ENCODE results near the gene DHX32. TPM values are rescaled to one million over a fixed set of nuclear protein-coding genes. Genes with fewer than 3 reads are reported as not detected.
"Not testable (repeated sequence)": the region's sequence is repeated elsewhere in the genome, so short reads cannot be mapped to it uniquely, and the experiment has no call there.

DHX32 gene
- total RNA-seq, 1 experiment from 2014 or later: 28.0 TPM

DNA sequence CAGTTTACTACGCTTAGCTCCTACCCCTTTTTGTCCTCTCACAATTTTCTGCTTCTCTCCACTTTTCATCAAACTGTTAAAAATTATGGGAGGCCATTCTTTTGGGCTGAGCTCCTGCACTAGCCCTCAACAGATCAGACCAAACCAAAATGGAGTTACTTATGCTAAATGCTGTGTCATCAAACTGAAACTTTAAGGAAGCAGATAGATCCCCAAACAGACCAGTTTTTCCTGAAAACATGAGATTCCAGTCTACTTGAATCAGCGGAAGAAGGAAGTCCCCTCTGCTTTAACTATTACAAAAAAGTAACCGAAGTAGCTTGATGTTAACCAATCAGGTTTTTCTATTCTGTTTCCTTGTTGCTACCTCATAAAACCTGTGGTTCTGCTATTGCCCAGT lies 35.9 kb upstream of the DHX32 start:
- ChIA-PET CTCF (no interaction called here), POLR2A (no interaction called here)

GRCh38 chr10:125913277-125913676 lies 32.2 kb upstream of the DHX32 start:
- POLR2A ChIA-PET; H3K27me3 Mint-ChIP-seq (ENCODE audit: low read depth); CTCF ChIA-PET: not testable (repeated sequence)

More for the DNA sequence above, 35.9 kb upstream of the DHX32 start:
- TF ChIP-seq ATF2 (CRISPR knock-in tag; IDR thresholded peaks at IDR 0.05; ENCODE audit: borderline replicate concordance, low read depth) (no peak), HMGA2 (CRISPR knock-in tag; IDR thresholded peaks at IDR 0.05) (no peak), TEAD1 (CRISPR knock-in tag; IDR thresholded peaks at IDR 0.05) (no peak), AFF4 (CRISPR knock-in tag; IDR thresholded peaks at IDR 0.05; ENCODE audit: borderline replicate concordance) (no peak), SOX15 (CRISPR knock-in tag; IDR thresholded peaks at IDR 0.05) (no peak), ZNF317 (CRISPR knock-in tag; IDR thresholded peaks at IDR 0.05; ENCODE audit: borderline replicate concordance, low read depth) (no peak), MXD4 (CRISPR knock-in tag; IDR thresholded peaks at IDR 0.05; ENCODE audit: borderline replicate concordance) (no peak), FOXP1 (CRISPR knock-in tag; IDR thresholded peaks at IDR 0.05; ENCODE audit: borderline replicate concordance) (no peak), SMAD3 (CRISPR knock-in tag; IDR thresholded peaks at IDR 0.05; ENCODE audit: borderline replicate concordance) (no peak), JUN (CRISPR knock-in tag; IDR thresholded peaks at IDR 0.05) (no peak), HMGXB4 (CRISPR knock-in tag; IDR thresholded peaks at IDR 0.05) (no peak), ZNF138 (CRISPR knock-in tag; conservative IDR thresholded peaks at IDR 0.05) (no peak)
- TF ChIP-seq, protein P1, sequence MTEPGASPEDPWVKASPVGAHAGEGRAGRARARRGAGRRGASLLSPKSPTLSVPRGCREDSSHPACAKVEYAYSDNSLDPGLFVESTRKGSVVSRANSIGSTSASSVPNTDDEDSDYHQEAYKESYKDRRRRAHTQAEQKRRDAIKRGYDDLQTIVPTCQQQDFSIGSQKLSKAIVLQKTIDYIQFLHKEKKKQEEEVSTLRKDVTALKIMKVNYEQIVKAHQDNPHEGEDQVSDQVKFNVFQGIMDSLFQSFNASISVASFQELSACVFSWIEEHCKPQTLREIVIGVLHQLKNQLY (CRISPR knock-in tag; IDR thresholded peaks at IDR 0.05): no peak
- TF ChIP-seq, protein P2, sequence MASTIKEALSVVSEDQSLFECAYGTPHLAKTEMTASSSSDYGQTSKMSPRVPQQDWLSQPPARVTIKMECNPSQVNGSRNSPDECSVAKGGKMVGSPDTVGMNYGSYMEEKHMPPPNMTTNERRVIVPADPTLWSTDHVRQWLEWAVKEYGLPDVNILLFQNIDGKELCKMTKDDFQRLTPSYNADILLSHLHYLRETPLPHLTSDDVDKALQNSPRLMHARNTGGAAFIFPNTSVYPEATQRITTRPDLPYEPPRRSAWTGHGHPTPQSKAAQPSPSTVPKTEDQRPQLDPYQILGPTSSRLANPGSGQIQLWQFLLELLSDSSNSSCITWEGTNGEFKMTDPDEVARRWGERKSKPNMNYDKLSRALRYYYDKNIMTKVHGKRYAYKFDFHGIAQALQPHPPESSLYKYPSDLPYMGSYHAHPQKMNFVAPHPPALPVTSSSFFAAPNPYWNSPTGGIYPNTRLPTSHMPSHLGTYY (CRISPR knock-in tag; IDR thresholded peaks at IDR 0.05): no peak
- TF ChIP-seq, protein P3, sequence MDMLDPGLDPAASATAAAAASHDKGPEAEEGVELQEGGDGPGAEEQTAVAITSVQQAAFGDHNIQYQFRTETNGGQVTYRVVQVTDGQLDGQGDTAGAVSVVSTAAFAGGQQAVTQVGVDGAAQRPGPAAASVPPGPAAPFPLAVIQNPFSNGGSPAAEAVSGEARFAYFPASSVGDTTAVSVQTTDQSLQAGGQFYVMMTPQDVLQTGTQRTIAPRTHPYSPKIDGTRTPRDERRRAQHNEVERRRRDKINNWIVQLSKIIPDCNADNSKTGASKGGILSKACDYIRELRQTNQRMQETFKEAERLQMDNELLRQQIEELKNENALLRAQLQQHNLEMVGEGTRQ (CRISPR knock-in tag; IDR thresholded peaks at IDR 0.05): no peak
- ATAC-seq: no peak
- Mint-ChIP-seq H3K36me3 (peaks cover 4% of the 10 kb centered on the region), H3K27me3 (ENCODE audit: low read depth) (no peaks in the 10 kb centered on the region), H3K4me3 (no peak overlapping the region), H3K4me1 (peaks cover 3% of the 10 kb centered on the region; the same call in 1 of the 2 replicates), H3K27ac (no peak overlapping the region), H3K9me3 (peaks cover 5% of the 10 kb centered on the region)
- DNase-seq (ENCODE audit: low spot score): no peak

More at GRCh38 chr10:125913277-125913676, 32.2 kb upstream of the DHX32 start:
- not testable (repeated sequence) for ATAC-seq; H3K4me3 Mint-ChIP-seq; H3K27ac Mint-ChIP-seq; DNase-seq (ENCODE audit: low spot score); H3K36me3 Mint-ChIP-seq; H3K4me1 Mint-ChIP-seq
- H3K9me3 Mint-ChIP-seq: peaks cover 16% of the 10 kb centered on the region
